Measurements from ENCODE around the gene ZNF480. TPM values are rescaled to one million over a fixed set of nuclear protein-coding genes. Genes with fewer than 3 reads are reported as not detected.

The ZNF480 gene
- total and polyA plus RNA-seq, 2 of the 13 experiments (the other 11 are each of a cell fraction or from before 2014, with no cell fraction given): 2.1 to 9.6 TPM

GRCh38 chr19:52269338-52270261 lies 27.4 kb upstream of the ZNF480 start, which contains the start of gene ZNF766 (continued):
- TF ChIP-seq NCOA5 (CRISPR knock-in tag; IDR thresholded peaks at IDR 0.05) (no peak), HMG20A (CRISPR knock-in tag; IDR thresholded peaks at IDR 0.05; ENCODE audit: borderline replicate concordance) (no peak), KMT2A (CRISPR knock-in tag; IDR thresholded peaks at IDR 0.05) (peak; percentile 64), ZNF136 (CRISPR knock-in tag; IDR thresholded peaks at IDR 0.05; ENCODE audit: low read depth) (no peak), MYC (CRISPR knock-in tag; IDR thresholded peaks at IDR 0.05; ENCODE audit: borderline replicate concordance) (peak; percentile 81; the same call in 1 of the 2 replicates), FOXO1 (CRISPR knock-in tag; IDR thresholded peaks at IDR 0.05) (0 out of 2 replicates have a peak, but pooled peaks have one; percentile 19), ZNF780A (CRISPR knock-in tag; IDR thresholded peaks at IDR 0.05) (no peak), SOX5 (CRISPR knock-in tag; IDR thresholded peaks at IDR 0.05; ENCODE audit: borderline replicate concordance) (peak; percentile 28; the same call in 1 of the 2 replicates), TCF12 (IDR thresholded peaks at IDR 0.05) (no peak), TCF12 (CRISPR knock-in tag; IDR thresholded peaks at IDR 0.05) (0 out of 2 replicates have a peak, but pooled peaks have one; percentile 52), KDM5B (CRISPR knock-in tag; IDR thresholded peaks at IDR 0.05; ENCODE audit: borderline replicate concordance) (peak; percentile 37; the same call in 1 of the 2 replicates), GABPB1 (CRISPR knock-in tag; IDR thresholded peaks at IDR 0.05) (peak; percentile 93), ZNF468 (CRISPR knock-in tag; IDR thresholded peaks at IDR 0.05) (no peak), ZNF530 (CRISPR knock-in tag; IDR thresholded peaks at IDR 0.05; ENCODE audit: low read depth) (no peak), ATM (IDR thresholded peaks at IDR 0.05; ENCODE audit: borderline replicate concordance) (no peak), ZSCAN31 (CRISPR knock-in tag; IDR thresholded peaks at IDR 0.05; ENCODE audit: low read depth) (no peak; the same call in 1 of the 2 replicates), ZNF747 (CRISPR knock-in tag; IDR thresholded peaks at IDR 0.05; ENCODE audit: borderline replicate concordance) (peak; percentile 89; the same call in 1 of the 2 replicates), ZNF644 (CRISPR knock-in tag; IDR thresholded peaks at IDR 0.05; ENCODE audit: low read depth) (no peak), SYNCRIP (IDR thresholded peaks at IDR 0.05; ENCODE audit: insufficient read depth, low read depth, low read length) (no peak), ZNF761 (CRISPR knock-in tag; conservative IDR thresholded peaks at IDR 0.05) (no peak), RBAK (CRISPR knock-in tag; IDR thresholded peaks at IDR 0.05) (no peak), U2AF1 (optimal IDR thresholded peaks at IDR 0.05; ENCODE audit: low read depth, low read length) (no peak), CREB1 (IDR thresholded peaks at IDR 0.05) (peak; percentile 65; the same call in 1 of the 2 replicates), CREB1 (CRISPR knock-in tag; IDR thresholded peaks at IDR 0.05) (peak; percentile 87)
- TF ChIP-seq, protein P1, sequence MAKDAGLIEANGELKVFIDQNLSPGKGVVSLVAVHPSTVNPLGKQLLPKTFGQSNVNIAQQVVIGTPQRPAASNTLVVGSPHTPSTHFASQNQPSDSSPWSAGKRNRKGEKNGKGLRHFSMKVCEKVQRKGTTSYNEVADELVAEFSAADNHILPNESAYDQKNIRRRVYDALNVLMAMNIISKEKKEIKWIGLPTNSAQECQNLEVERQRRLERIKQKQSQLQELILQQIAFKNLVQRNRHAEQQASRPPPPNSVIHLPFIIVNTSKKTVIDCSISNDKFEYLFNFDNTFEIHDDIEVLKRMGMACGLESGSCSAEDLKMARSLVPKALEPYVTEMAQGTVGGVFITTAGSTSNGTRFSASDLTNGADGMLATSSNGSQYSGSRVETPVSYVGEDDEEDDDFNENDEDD (CRISPR knock-in tag; IDR thresholded peaks at IDR 0.05; ENCODE audit: borderline replicate concordance): peak; percentile 80; the same call in 1 of the 2 replicates
- TF ChIP-seq, protein P2, sequence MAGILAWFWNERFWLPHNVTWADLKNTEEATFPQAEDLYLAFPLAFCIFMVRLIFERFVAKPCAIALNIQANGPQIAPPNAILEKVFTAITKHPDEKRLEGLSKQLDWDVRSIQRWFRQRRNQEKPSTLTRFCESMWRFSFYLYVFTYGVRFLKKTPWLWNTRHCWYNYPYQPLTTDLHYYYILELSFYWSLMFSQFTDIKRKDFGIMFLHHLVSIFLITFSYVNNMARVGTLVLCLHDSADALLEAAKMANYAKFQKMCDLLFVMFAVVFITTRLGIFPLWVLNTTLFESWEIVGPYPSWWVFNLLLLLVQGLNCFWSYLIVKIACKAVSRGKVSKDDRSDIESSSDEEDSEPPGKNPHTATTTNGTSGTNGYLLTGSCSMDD (CRISPR knock-in tag; IDR thresholded peaks at IDR 0.05): no peak
- TF ChIP-seq, protein P3, sequence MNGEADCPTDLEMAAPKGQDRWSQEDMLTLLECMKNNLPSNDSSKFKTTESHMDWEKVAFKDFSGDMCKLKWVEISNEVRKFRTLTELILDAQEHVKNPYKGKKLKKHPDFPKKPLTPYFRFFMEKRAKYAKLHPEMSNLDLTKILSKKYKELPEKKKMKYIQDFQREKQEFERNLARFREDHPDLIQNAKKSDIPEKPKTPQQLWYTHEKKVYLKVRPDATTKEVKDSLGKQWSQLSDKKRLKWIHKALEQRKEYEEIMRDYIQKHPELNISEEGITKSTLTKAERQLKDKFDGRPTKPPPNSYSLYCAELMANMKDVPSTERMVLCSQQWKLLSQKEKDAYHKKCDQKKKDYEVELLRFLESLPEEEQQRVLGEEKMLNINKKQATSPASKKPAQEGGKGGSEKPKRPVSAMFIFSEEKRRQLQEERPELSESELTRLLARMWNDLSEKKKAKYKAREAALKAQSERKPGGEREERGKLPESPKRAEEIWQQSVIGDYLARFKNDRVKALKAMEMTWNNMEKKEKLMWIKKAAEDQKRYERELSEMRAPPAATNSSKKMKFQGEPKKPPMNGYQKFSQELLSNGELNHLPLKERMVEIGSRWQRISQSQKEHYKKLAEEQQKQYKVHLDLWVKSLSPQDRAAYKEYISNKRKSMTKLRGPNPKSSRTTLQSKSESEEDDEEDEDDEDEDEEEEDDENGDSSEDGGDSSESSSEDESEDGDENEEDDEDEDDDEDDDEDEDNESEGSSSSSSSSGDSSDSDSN (CRISPR knock-in tag; IDR thresholded peaks at IDR 0.05): peak; percentile 79; the same call in 1 of the 2 replicates

Data from HepG2 (cell line).